ENCODE data around the gene GBE1.

Gene GBE1

GRCh38 chr3:81674690-81675089, 86.8 kb downstream of the GBE1 start:
- H3K9me3 ChIP-seq (ENCODE audit: low read length): no peaks in the 10 kb centered on the region
- no peak overlapping the region for H3K4me3 ChIP-seq (ENCODE audit: low read length)

GRCh38 chr3:81668283-81668682, 93.2 kb downstream of the GBE1 start:
- Histone ChIP-seq H2AFZ (ENCODE audit: low read depth, low read length) (no peak overlapping the region), H3K36me3 (ENCODE audit: insufficient read depth, low read length) (no peaks in the 10 kb centered on the region)

More at GRCh38 chr3:81674690-81675089, 86.8 kb downstream of the GBE1 start:
- Histone ChIP-seq H3K27me3 (ENCODE audit: insufficient read depth, low read length) (no peaks in the 10 kb centered on the region), H3K36me3 (ENCODE audit: insufficient read depth, low read length) (no peaks in the 10 kb centered on the region), H2AFZ (ENCODE audit: low read depth, low read length) (no peak overlapping the region), H3K4me1 (ENCODE audit: insufficient read depth, low read length) (peaks cover 6% of the 10 kb centered on the region)

GRCh38 chr3:81666502-81667121, 94.8 kb downstream of the GBE1 start:
- H3K36me3 ChIP-seq (ENCODE audit: insufficient read depth, low read length): no peaks in the 10 kb centered on the region
- H3K9me3 ChIP-seq (ENCODE audit: low read length): no peaks in the 10 kb centered on the region
- H3K27me3 ChIP-seq (ENCODE audit: insufficient read depth, low read length): no peaks in the 10 kb centered on the region
- no peak overlapping the region for H2AFZ ChIP-seq (ENCODE audit: low read depth, low read length)
- H3K4me3 ChIP-seq (ENCODE audit: low read length): no peak overlapping the region
- no peaks in the 10 kb centered on the region for H3K4me1 ChIP-seq (ENCODE audit: insufficient read depth, low read length)

More at GRCh38 chr3:81668283-81668682, 93.2 kb downstream of the GBE1 start:
- Histone ChIP-seq H3K4me1 (ENCODE audit: insufficient read depth, low read length) (no peaks in the 10 kb centered on the region), H3K4me3 (ENCODE audit: low read length) (no peak overlapping the region), H3K9me3 (ENCODE audit: low read length) (no peaks in the 10 kb centered on the region), H3K27me3 (ENCODE audit: insufficient read depth, low read length) (no peaks in the 10 kb centered on the region)

DNA sequence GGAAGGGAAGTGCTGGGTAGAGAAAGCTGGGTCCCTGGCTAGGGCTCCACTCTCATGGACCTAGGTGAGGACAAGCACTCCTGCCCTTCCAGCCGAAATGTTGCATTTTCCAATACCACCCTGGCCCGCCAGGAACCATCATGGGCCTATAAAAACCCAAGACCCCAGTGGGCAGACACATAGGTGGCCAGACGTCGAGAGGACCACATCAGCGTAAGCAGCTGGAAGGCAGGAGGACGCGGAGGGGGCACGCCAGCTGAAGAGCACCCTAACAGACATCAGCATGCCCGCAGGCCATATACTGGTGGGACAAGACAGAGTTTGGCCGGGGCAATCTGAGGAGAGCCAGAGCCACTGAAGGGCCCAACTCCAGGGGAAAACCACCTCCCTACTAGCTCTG, 98.3 kb downstream of the GBE1 start:
- Histone ChIP-seq H3K4me1 (ENCODE audit: insufficient read depth, low read length) (no peaks in the 10 kb centered on the region), H3K4me3 (ENCODE audit: low read length) (no peak overlapping the region), H3K9me3 (ENCODE audit: low read length) (no peaks in the 10 kb centered on the region), H3K36me3 (ENCODE audit: insufficient read depth, low read length) (no peaks in the 10 kb centered on the region), H2AFZ (ENCODE audit: low read depth, low read length) (no peak overlapping the region), H3K27me3 (ENCODE audit: insufficient read depth, low read length) (no peaks in the 10 kb centered on the region)

DNA sequence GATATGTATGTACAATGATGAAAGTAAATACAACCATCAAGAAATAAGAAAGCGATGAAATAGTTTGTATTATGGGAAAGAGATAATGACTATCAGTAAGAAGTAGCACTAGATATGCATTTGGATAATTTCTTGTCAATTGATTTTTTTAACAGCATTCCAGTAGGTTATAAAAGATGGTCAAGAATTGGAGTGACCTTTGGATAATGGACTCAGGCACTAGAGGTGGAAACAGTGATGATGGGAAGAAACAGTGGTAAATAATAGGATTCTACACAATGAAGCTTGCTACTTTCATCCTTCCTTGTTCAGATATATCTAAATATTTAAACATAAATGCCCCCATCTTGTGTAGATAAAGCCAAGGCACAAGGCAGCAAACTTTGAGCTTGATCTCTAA, 101.4 kb downstream of the GBE1 start:
- Histone ChIP-seq H3K9me3 (ENCODE audit: low read length) (no peaks in the 10 kb centered on the region), H3K4me3 (ENCODE audit: low read length) (no peak overlapping the region), H3K27me3 (ENCODE audit: insufficient read depth, low read length) (no peaks in the 10 kb centered on the region), H3K36me3 (ENCODE audit: insufficient read depth, low read length) (no peaks in the 10 kb centered on the region), H3K4me1 (ENCODE audit: insufficient read depth, low read length) (no peaks in the 10 kb centered on the region), H2AFZ (ENCODE audit: low read depth, low read length) (no peak overlapping the region)

- no peak overlapping the region for H3K4me3 ChIP-seq (ENCODE audit: low read length)
- H3K9me3 ChIP-seq (ENCODE audit: low read length): no peaks in the 10 kb centered on the region
- H2AFZ ChIP-seq (ENCODE audit: low read depth, low read length): no peak overlapping the region
- H3K4me1 ChIP-seq (ENCODE audit: insufficient read depth, low read length): no peaks in the 10 kb centered on the region
- no peaks in the 10 kb centered on the region for H3K27me3 ChIP-seq (ENCODE audit: insufficient read depth, low read length)
- no peaks in the 10 kb centered on the region for H3K36me3 ChIP-seq (ENCODE audit: insufficient read depth, low read length)
Measured at GRCh38 chr3:81658322-81658997, 103.0 kb downstream of the GBE1 start.

- Histone ChIP-seq H3K4me1 (ENCODE audit: insufficient read depth, low read length) (no peaks in the 10 kb centered on the region), H3K36me3 (ENCODE audit: insufficient read depth, low read length) (no peaks in the 10 kb centered on the region), H3K27me3 (ENCODE audit: insufficient read depth, low read length) (no peaks in the 10 kb centered on the region), H2AFZ (ENCODE audit: low read depth, low read length) (no peak overlapping the region), H3K9me3 (ENCODE audit: low read length) (no peaks in the 10 kb centered on the region), H3K4me3 (ENCODE audit: low read length) (no peak overlapping the region)
Measured at GRCh38 chr3:81651139-81651538, 110.3 kb downstream of the GBE1 start.

GRCh38 chr3:81650187-81650586, 111.3 kb downstream of the GBE1 start:
- Histone ChIP-seq H3K36me3 (ENCODE audit: insufficient read depth, low read length) (no peaks in the 10 kb centered on the region), H2AFZ (ENCODE audit: low read depth, low read length) (no peak overlapping the region), H3K9me3 (ENCODE audit: low read length) (no peaks in the 10 kb centered on the region), H3K4me1 (ENCODE audit: insufficient read depth, low read length) (no peaks in the 10 kb centered on the region), H3K4me3 (ENCODE audit: low read length) (no peak overlapping the region), H3K27me3 (ENCODE audit: insufficient read depth, low read length) (no peaks in the 10 kb centered on the region)

GRCh38 chr3:81645248-81645647, 116.2 kb downstream of the GBE1 start:
- Histone ChIP-seq H3K9me3 (ENCODE audit: low read length) (no peaks in the 10 kb centered on the region), H2AFZ (ENCODE audit: low read depth, low read length) (no peak overlapping the region), H3K4me3 (ENCODE audit: low read length) (no peak overlapping the region), H3K36me3 (ENCODE audit: insufficient read depth, low read length) (no peaks in the 10 kb centered on the region), H3K27me3 (ENCODE audit: insufficient read depth, low read length) (no peaks in the 10 kb centered on the region), H3K4me1 (ENCODE audit: insufficient read depth, low read length) (no peaks in the 10 kb centered on the region)

DNA sequence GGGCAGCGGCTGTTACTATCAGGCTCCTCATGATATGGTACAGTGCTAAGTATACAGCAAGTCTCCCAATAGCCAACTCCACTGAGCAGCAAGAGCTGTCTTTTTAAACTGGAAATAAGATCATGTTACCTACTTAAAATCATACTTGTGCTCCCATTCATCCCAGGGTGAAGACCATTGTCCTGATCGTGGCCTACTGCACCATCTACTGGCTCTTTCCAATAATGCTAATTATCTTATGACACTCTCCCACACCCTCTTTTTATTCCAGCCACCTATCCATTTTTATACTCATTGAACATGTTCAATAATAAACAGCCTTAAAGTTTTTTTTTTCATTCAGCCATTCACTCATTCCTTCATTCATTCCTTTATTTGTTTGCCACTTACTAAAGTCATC, 117.7 kb downstream of the GBE1 start:
- H2AFZ ChIP-seq (ENCODE audit: low read depth, low read length): no peak overlapping the region
- H3K4me1 ChIP-seq (ENCODE audit: insufficient read depth, low read length): no peaks in the 10 kb centered on the region
- no peak overlapping the region for H3K4me3 ChIP-seq (ENCODE audit: low read length)
- H3K27me3 ChIP-seq (ENCODE audit: insufficient read depth, low read length): no peaks in the 10 kb centered on the region
- no peaks in the 10 kb centered on the region for H3K36me3 ChIP-seq (ENCODE audit: insufficient read depth, low read length)
- no peaks in the 10 kb centered on the region for H3K9me3 ChIP-seq (ENCODE audit: low read length)

GRCh38 chr3:81638480-81638879, 123.0 kb downstream of the GBE1 start:
- H3K27me3 ChIP-seq (ENCODE audit: insufficient read depth, low read length): no peaks in the 10 kb centered on the region
- H2AFZ ChIP-seq (ENCODE audit: low read depth, low read length): no peak overlapping the region
- no peaks in the 10 kb centered on the region for H3K4me1 ChIP-seq (ENCODE audit: insufficient read depth, low read length)
- H3K4me3 ChIP-seq (ENCODE audit: low read length): no peak overlapping the region
- no peaks in the 10 kb centered on the region for H3K36me3 ChIP-seq (ENCODE audit: insufficient read depth, low read length)
- H3K9me3 ChIP-seq (ENCODE audit: low read length): no peaks in the 10 kb centered on the region

- Histone ChIP-seq H3K4me1 (ENCODE audit: insufficient read depth, low read length) (no peaks in the 10 kb centered on the region), H3K36me3 (ENCODE audit: insufficient read depth, low read length) (no peaks in the 10 kb centered on the region), H3K9me3 (ENCODE audit: low read length) (no peaks in the 10 kb centered on the region), H3K27me3 (ENCODE audit: insufficient read depth, low read length) (no peaks in the 10 kb centered on the region), H3K4me3 (ENCODE audit: low read length) (no peak overlapping the region), H2AFZ (ENCODE audit: low read depth, low read length) (no peak overlapping the region)
Measured at GRCh38 chr3:81632659-81633058, 128.8 kb downstream of the GBE1 start.

- Histone ChIP-seq H3K27me3 (ENCODE audit: insufficient read depth, low read length) (no peaks in the 10 kb centered on the region), H3K4me3 (ENCODE audit: low read length) (no peak overlapping the region), H3K4me1 (ENCODE audit: insufficient read depth, low read length) (peaks cover 3% of the 10 kb centered on the region), H3K9me3 (ENCODE audit: low read length) (no peaks in the 10 kb centered on the region), H3K36me3 (ENCODE audit: insufficient read depth, low read length) (no peaks in the 10 kb centered on the region), H2AFZ (ENCODE audit: low read depth, low read length) (no peak overlapping the region)
Measured at GRCh38 chr3:81624756-81625155, 136.7 kb downstream of the GBE1 start.

DNA sequence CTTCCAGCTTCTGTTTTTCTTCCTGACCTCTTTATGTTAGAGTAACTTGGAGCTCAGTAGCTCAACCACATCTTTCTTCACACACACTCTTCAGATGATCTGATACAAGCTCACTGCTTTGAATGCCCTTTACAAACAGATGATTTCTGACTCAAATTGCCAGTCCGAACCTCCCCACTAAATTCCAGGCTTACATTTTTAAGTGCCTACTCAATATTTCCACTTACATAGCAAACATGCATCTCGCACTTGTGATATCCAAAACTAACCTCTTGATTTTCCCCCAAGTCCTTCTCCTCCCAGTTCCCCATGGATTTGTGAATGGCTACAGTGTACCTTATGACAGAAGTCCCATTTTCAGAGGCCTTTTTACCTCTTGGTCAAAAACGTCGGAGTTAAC, 139.1 kb downstream of the GBE1 start:
- H3K4me3 ChIP-seq (ENCODE audit: low read length): no peak overlapping the region
- no peaks in the 10 kb centered on the region for H3K36me3 ChIP-seq (ENCODE audit: insufficient read depth, low read length)
- peaks cover 3% of the 10 kb centered on the region for H3K4me1 ChIP-seq (ENCODE audit: insufficient read depth, low read length)
- H2AFZ ChIP-seq (ENCODE audit: low read depth, low read length): no peak overlapping the region
- no peaks in the 10 kb centered on the region for H3K27me3 ChIP-seq (ENCODE audit: insufficient read depth, low read length)
- no peaks in the 10 kb centered on the region for H3K9me3 ChIP-seq (ENCODE audit: low read length)
